Measurements from ENCODE around the gene CATSPER4. TPM values are rescaled to one million over a fixed set of nuclear protein-coding genes. Genes with fewer than 3 reads are reported as not detected.

CATSPER4 gene
- total and polyA plus RNA-seq, 8 donors: not detected

GRCh38 chr1:26160527-26161414 is 29.6 kb upstream of the CATSPER4 start:
- H3K27ac ChIP-seq: peak overlapping the region in 4 of 5 donors; percentile 17 to 70 (median 36)
- peaks cover 15 to 47% (median 38%) of the 10 kb centered on the region in 4 donors for H3K4me1 ChIP-seq
- DNase-seq: no peak
- TF ChIP-seq POLR2A (IDR thresholded peaks at IDR 0.05) (no peak), POLR2AphosphoS5 (IDR thresholded peaks at IDR 0.05) (no peak), EP300 (IDR thresholded peaks at IDR 0.05) (no peak), CTCF (IDR thresholded peaks at IDR 0.05) (no peak)
- intact Hi-C loops (cut with DNase I; ENCODE audit: low total_unique reads): loop anchor here (5.0 kb wide), 1 partner anchor 123 kb away; no protein-coding TSS in a partner anchor
- peak overlapping the region; percentile 53 to 66 (median 55) for H3K4me3 ChIP-seq
- H3K36me3 ChIP-seq: no peaks in the 10 kb centered on the region
- peaks cover 0 to 71% (median 34%) of the 10 kb centered on the region in 3 donors for H3K27me3 ChIP-seq
- no peaks in the 10 kb centered on the region for H3K9me3 ChIP-seq
- WGBS, 5 donors: 32 to 42% (median 35%) methylated on average over 6 to 18 of the region's 18 CpGs

GRCh38 chr1:26161415-26162219 is 28.8 kb upstream of the CATSPER4 start:
- DNase-seq: peak; percentile 55 to 84
- WGBS, 5 donors: 1 to 3% (median 1%) methylated on average over 16 to 98 of the region's 98 CpGs
- Histone ChIP-seq H3K9me3 (no peaks in the 10 kb centered on the region), H3K4me3 (peak overlapping the region; percentile 53 to 66 (median 55)), H3K4me1 (peaks cover 15 to 48% (median 38%) of the 10 kb centered on the region in 4 donors), H3K27me3 (peaks cover 0 to 62% (median 26%) of the 10 kb centered on the region in 3 donors), H3K27ac (peak overlapping the region in 4 of 5 donors; percentile 23 to 70 (median 41)), H3K36me3 (no peaks in the 10 kb centered on the region)
- TF ChIP-seq CTCF (IDR thresholded peaks at IDR 0.05) (peak in 1 of 7 experiments; percentile 20), POLR2A (IDR thresholded peaks at IDR 0.05) (no peak)
- intact Hi-C loops (cut with DNase I; ENCODE audit: low total_unique reads): loop anchor here (5.0 kb wide), 1 partner anchor 124 kb away; no protein-coding TSS in a partner anchor

GRCh38 chr1:26162220-26162709 is 28.1 kb upstream of the CATSPER4 start:
- no peak for TF ChIP-seq POLR2A (IDR thresholded peaks at IDR 0.05)
- TF ChIP-seq POLR2AphosphoS5 (IDR thresholded peaks at IDR 0.05): no peak
- no peak for TF ChIP-seq EP300 (IDR thresholded peaks at IDR 0.05)
- no peak for TF ChIP-seq CTCF (IDR thresholded peaks at IDR 0.05)
- 22 to 34% (median 26%) methylated on average over 21 of the region's 21 CpGs for WGBS, 5 donors
- Histone ChIP-seq H3K27ac (peak overlapping the region in 3 of 5 donors; percentile 33 to 70 (median 49)), H3K36me3 (no peaks in the 10 kb centered on the region), H3K4me1 (peaks cover 15 to 48% (median 38%) of the 10 kb centered on the region in 4 donors), H3K9me3 (no peaks in the 10 kb centered on the region), H3K27me3 (peaks cover 0 to 56% (median 21%) of the 10 kb centered on the region in 3 donors), H3K4me3 (peak overlapping the region; percentile 53 to 66 (median 55))
- intact Hi-C loops (cut with DNase I; ENCODE audit: low total_unique reads): loop anchor here (5.0 kb wide), 1 partner anchor 125 kb away; no protein-coding TSS in a partner anchor
- peak in 1 of 2 donors; percentile 14 for DNase-seq

GRCh38 chr1:26163684-26164035 is 26.7 kb upstream of the CATSPER4 start:
- 41 to 56% (median 46%) methylated on average over 7 to 9 of the region's 9 CpGs for WGBS, 5 donors
- Histone ChIP-seq H3K4me3 (peak overlapping the region; percentile 45 to 51 (median 49)), H3K36me3 (no peaks in the 10 kb centered on the region), H3K9me3 (no peaks in the 10 kb centered on the region), H3K4me1 (peaks cover 15 to 48% (median 38%) of the 10 kb centered on the region in 4 donors), H3K27ac (peak overlapping the region in 2 of 5 donors; percentile 56 to 68), H3K27me3 (peaks cover 0 to 42% (median 15%) of the 10 kb centered on the region in 3 donors)
- TF ChIP-seq POLR2A (IDR thresholded peaks at IDR 0.05) (no peak), CTCF (IDR thresholded peaks at IDR 0.05) (no peak), POLR2AphosphoS5 (IDR thresholded peaks at IDR 0.05) (no peak), EP300 (IDR thresholded peaks at IDR 0.05) (no peak)
- no peak for DNase-seq
- intact Hi-C loops (cut with DNase I; ENCODE audit: low total_unique reads): loop anchor here (5.0 kb wide), 1 partner anchor 126 kb away; no protein-coding TSS in a partner anchor
